Measurements from ENCODE around the gene TRAF3IP1. TPM values are rescaled to one million over a fixed set of nuclear protein-coding genes. Genes with fewer than 3 reads are reported as not detected.

The TRAF3IP1 gene
- total RNA-seq, 1 donor, result 7.6 TPM

GRCh38 chr2:238380785-238381184, 60.5 kb downstream of the TRAF3IP1 start:
- H4K20me1 ChIP-seq (ENCODE audit: insufficient read depth, low read length), result no peaks in the 10 kb centered on the region
- H3K9me3 ChIP-seq (ENCODE audit: low read depth, low read length), result no peaks in the 10 kb centered on the region
- peak overlapping the region; percentile 26 for H3K4me2 ChIP-seq (ENCODE audit: insufficient read depth, low read length)
- DNase-seq (ENCODE audit: insufficient read length, low spot score, missing footprints), result peak; percentile 87
- peak overlapping the region; percentile 93 for H3K27ac ChIP-seq (ENCODE audit: low read depth, low read length)
- TF ChIP-seq CTCF (IDR thresholded peaks at IDR 0.05; ENCODE audit: extremely low read depth, low read depth, low read length), result no peak
- H3K4me3 ChIP-seq (ENCODE audit: insufficient read depth, low read length), result no peak overlapping the region
- H3K36me3 ChIP-seq (ENCODE audit: insufficient read depth, low read length), result no peaks in the 10 kb centered on the region
- peaks cover 8% of the 10 kb centered on the region for H3K79me2 ChIP-seq (ENCODE audit: insufficient read depth, low read length)
- no peaks in the 10 kb centered on the region for H3K27me3 ChIP-seq (ENCODE audit: insufficient read depth, low read length)
- peaks cover 50% of the 10 kb centered on the region for H3K4me1 ChIP-seq (ENCODE audit: insufficient read depth, low read length)
- no peak overlapping the region for H2AFZ ChIP-seq (ENCODE audit: low read length)

GRCh38 chr2:238381341-238382115, 61.2 kb downstream of the TRAF3IP1 start:
- DNase-seq (ENCODE audit: insufficient read length, low spot score, missing footprints), result no peak
- no peak for TF ChIP-seq CTCF (IDR thresholded peaks at IDR 0.05; ENCODE audit: extremely low read depth, low read depth, low read length)
- Histone ChIP-seq H3K27me3 (ENCODE audit: insufficient read depth, low read length) (no peaks in the 10 kb centered on the region), H3K9me3 (ENCODE audit: low read depth, low read length) (no peaks in the 10 kb centered on the region), H2AFZ (ENCODE audit: low read length) (no peak overlapping the region), H3K36me3 (ENCODE audit: insufficient read depth, low read length) (no peaks in the 10 kb centered on the region), H4K20me1 (ENCODE audit: insufficient read depth, low read length) (no peaks in the 10 kb centered on the region), H3K4me2 (ENCODE audit: insufficient read depth, low read length) (no peak overlapping the region), H3K4me3 (ENCODE audit: insufficient read depth, low read length) (no peak overlapping the region), H3K27ac (ENCODE audit: low read depth, low read length) (peak overlapping the region; percentile 11), H3K4me1 (ENCODE audit: insufficient read depth, low read length) (peaks cover 47% of the 10 kb centered on the region), H3K79me2 (ENCODE audit: insufficient read depth, low read length) (peaks cover 6% of the 10 kb centered on the region)

- no peak overlapping the region for H2AFZ ChIP-seq (ENCODE audit: low read length)
- no peak overlapping the region for H3K4me2 ChIP-seq (ENCODE audit: insufficient read depth, low read length)
- DNase-seq (ENCODE audit: insufficient read length, low spot score, missing footprints), result no peak
- peaks cover 6% of the 10 kb centered on the region for H3K79me2 ChIP-seq (ENCODE audit: insufficient read depth, low read length)
- no peaks in the 10 kb centered on the region for H3K36me3 ChIP-seq (ENCODE audit: insufficient read depth, low read length)
- no peaks in the 10 kb centered on the region for H3K27me3 ChIP-seq (ENCODE audit: insufficient read depth, low read length)
- H3K27ac ChIP-seq (ENCODE audit: low read depth, low read length), result peak overlapping the region; percentile 29
- H4K20me1 ChIP-seq (ENCODE audit: insufficient read depth, low read length), result no peaks in the 10 kb centered on the region
- H3K4me1 ChIP-seq (ENCODE audit: insufficient read depth, low read length), result peaks cover 39% of the 10 kb centered on the region
- no peak for TF ChIP-seq CTCF (IDR thresholded peaks at IDR 0.05; ENCODE audit: extremely low read depth, low read depth, low read length)
- H3K9me3 ChIP-seq (ENCODE audit: low read depth, low read length), result no peaks in the 10 kb centered on the region
- no peak overlapping the region for H3K4me3 ChIP-seq (ENCODE audit: insufficient read depth, low read length)
Observed at GRCh38 chr2:238382381-238382781, 62.1 kb downstream of the TRAF3IP1 start.

GRCh38 chr2:238383135-238383534, 62.8 kb downstream of the TRAF3IP1 start:
- Histone ChIP-seq H3K4me2 (ENCODE audit: insufficient read depth, low read length) (no peak overlapping the region), H3K27ac (ENCODE audit: low read depth, low read length) (no peak overlapping the region), H3K27me3 (ENCODE audit: insufficient read depth, low read length) (no peaks in the 10 kb centered on the region), H3K4me3 (ENCODE audit: insufficient read depth, low read length) (no peak overlapping the region), H3K9me3 (ENCODE audit: low read depth, low read length) (no peaks in the 10 kb centered on the region), H2AFZ (ENCODE audit: low read length) (no peak overlapping the region), H3K79me2 (ENCODE audit: insufficient read depth, low read length) (peaks cover 6% of the 10 kb centered on the region), H3K36me3 (ENCODE audit: insufficient read depth, low read length) (no peaks in the 10 kb centered on the region), H3K4me1 (ENCODE audit: insufficient read depth, low read length) (peaks cover 39% of the 10 kb centered on the region), H4K20me1 (ENCODE audit: insufficient read depth, low read length) (no peaks in the 10 kb centered on the region)
- TF ChIP-seq CTCF (IDR thresholded peaks at IDR 0.05; ENCODE audit: extremely low read depth, low read depth, low read length), result no peak
- DNase-seq (ENCODE audit: insufficient read length, low spot score, missing footprints), result no peak
